Stimulated activated CD8-positive, alpha-beta memory T cell treated with anti-CD3 and anti-CD28 coated beads, Interleukin-2, amount 100 ng/mL, for 48 hours (primary cell): ENCODE measurements around the gene FANCI.

Source experiments
- DNase-seq, 2 donors: peaks; one replicate each; pipeline ENCODE4 v3.0.0-alpha.2; 2020; ENCODE audit warnings: low read depth in 2 of 2

Gene FANCI

DNA sequence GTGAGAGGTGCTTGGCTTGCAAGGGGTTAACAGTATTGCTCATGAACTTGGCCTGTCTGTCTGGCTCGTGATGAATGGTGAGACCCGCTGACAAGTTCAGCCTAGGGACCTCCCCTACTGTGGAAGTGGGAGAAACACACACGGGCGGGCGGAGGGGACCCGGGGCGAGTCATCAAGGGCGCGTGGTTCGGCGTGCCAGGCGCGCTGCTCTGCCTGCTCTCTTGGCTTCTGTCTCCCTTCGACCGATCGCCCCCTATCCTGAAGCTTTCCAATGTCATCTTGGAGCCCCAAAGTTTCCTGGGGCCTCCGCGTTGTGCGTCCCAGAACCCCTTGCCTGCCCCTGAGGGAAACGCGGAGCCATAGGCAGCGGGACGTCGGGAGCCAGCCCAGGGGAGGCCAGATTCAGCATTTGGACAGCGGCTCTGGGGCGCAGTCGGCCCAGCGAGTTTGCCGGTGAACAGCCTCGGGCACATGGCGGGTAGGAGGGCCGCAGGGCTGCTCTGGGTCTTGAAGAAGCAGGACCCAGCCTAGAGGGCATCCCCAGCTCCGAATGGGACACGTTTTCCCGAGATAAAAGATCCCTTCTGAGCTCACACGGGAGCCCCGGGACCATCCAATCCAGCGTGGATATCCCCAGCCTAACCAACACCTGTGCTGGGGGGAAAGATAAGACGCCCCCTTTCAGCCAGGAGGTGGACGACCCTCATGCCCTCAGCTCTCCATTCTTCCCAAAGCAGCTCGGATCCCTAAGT lies 117.8 kb downstream of the FANCI start:
- peak; percentile 34 to 51 for DNase-seq

- no peak for DNase-seq
Observed at GRCh38 chr15:89362203-89363101, 118.7 kb downstream of the FANCI start.

DNA sequence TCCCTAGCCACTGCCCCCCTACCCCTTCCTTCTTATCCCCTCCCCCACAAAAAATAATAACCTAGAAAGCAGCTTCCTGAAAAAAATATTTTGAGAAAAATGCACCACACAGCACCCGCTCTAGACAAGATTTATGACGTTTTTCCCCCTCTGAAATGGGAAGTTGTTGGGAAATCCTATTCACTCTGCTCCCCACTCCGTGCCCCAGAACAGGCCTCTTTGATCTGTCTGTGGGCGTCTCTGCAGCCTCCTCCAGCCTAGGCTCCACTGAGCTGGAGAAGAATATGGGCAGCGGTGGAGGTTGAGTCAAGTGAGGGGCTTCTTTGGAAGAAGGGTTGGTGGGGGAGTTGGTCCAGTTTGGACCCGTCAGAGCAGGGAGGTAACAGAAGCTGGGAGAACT lies 119.4 kb downstream of the FANCI start:
- no peak for DNase-seq

DNA sequence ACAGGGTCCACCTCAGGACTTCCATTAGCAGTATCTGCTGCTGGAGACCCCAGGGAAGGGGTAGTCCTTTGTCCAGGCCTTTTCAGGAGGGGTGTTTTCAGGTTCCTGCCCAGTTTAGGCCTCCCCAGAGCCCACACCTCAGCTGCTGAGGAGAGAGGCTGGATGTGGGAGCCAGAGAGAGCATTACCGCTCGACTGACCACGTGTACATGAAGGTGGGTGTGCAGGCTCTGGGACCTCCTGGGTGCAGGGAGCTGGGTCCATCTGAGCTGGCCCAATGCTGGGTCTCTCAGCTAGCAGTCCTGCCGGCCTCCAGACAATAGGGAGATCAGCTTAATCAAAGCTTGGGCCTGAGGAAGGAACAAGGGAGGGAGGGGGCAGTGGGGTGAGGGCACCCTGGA lies 120.0 kb downstream of the FANCI start:
- DNase-seq, result no peak

DNA sequence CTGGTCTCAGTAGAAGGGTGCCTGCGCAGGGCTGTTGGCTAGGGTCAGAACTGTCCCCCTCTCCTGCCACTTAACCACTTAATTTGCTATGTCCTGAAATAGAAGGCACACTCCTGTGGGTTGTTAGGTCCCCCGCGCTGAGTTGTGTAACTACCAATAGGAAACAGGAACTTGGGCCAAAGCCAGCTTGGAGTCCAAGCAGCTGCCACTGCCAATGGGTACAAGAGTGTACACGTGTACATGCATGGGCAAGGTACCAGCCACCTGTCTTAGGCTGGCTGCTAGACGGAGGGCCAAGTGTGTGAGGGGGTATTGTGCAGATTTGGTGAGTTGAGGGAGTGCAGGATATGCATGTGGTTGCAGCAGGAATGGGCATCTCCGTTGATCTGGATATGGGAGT lies 120.6 kb downstream of the FANCI start:
- DNase-seq, result no peak

- no peak for DNase-seq
Observed at GRCh38 chr15:89364741-89365450, 121.1 kb downstream of the FANCI start.

GRCh38 chr15:89365462-89366065 lies 121.8 kb downstream of the FANCI start:
- no peak for DNase-seq
